ENCODE measurements around the gene ZNF8.
"Not testable (repeated sequence)": the region's sequence is repeated elsewhere in the genome, so short reads cannot be mapped to it uniquely, and the experiment has no call there.

Gene ZNF8

DNA sequence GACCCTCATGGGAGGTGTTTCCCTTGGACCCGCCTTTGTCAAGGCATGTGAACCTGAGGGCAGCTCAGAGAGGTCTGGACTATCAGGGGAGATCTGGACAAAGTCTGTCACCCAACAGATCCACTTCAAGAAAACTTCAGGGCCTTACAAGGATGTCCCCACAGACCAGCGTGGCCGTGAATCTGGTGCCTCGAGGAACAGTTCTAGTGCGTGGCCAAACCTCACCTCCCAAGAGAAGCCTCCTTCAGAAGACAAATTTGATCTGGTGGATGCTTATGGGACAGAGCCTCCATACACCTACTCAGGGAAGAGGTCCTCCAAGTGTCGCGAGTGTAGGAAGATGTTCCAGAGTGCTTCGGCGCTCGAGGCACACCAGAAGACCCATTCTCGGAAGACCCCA is 59.6 kb downstream of the ZNF8 start:
- no peak for DNase-seq

DNA sequence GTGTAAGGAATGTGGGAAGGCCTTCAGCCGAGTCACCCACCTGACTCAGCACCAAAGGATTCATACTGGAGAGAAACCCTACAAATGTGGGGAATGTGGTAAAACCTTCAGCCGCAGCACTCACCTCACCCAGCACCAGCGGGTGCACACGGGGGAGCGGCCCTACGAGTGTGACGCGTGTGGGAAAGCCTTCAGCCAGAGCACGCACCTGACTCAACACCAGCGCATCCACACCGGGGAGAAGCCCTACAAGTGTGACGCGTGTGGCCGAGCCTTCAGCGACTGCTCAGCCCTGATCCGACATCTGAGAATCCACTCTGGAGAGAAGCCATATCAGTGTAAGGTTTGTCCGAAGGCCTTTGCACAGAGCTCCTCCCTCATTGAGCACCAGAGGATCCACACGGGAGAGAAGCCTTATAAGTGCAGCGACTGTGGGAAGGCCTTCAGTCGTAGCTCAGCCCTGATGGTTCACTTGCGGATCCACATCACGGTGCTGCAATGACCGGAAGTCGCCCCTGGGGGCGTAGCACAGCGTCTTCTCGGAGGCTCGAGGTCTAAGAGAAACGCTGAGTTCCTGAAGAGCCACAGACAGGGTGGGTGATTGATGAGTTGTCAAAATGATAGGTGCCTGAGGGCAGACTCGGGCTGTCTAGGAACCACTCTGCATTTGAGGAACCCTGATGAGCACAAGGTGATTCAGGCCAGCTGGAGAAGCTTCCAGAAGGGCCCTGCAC is 60.2 kb downstream of the ZNF8 start:
- no peak for DNase-seq

DNA sequence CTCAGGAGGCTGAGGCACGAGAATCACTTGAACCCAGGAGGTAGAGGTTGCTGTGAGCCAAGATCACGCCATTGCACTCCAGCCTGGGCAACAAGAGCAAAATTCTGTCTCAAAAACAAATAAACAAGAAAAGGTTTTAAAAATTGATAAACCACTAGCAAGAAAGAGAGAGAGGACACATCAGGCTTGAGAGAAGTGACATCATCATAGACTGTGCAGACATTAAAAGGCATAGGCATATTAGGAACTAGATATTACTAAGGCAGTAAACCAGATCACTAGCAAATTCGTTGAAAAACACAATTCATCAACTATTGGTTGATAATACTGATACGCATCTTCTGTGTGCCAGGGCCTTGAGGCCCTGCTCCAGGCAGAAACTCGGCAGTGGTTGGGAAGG is 66.8 kb downstream of the ZNF8 start:
- no peak for DNase-seq

DNA sequence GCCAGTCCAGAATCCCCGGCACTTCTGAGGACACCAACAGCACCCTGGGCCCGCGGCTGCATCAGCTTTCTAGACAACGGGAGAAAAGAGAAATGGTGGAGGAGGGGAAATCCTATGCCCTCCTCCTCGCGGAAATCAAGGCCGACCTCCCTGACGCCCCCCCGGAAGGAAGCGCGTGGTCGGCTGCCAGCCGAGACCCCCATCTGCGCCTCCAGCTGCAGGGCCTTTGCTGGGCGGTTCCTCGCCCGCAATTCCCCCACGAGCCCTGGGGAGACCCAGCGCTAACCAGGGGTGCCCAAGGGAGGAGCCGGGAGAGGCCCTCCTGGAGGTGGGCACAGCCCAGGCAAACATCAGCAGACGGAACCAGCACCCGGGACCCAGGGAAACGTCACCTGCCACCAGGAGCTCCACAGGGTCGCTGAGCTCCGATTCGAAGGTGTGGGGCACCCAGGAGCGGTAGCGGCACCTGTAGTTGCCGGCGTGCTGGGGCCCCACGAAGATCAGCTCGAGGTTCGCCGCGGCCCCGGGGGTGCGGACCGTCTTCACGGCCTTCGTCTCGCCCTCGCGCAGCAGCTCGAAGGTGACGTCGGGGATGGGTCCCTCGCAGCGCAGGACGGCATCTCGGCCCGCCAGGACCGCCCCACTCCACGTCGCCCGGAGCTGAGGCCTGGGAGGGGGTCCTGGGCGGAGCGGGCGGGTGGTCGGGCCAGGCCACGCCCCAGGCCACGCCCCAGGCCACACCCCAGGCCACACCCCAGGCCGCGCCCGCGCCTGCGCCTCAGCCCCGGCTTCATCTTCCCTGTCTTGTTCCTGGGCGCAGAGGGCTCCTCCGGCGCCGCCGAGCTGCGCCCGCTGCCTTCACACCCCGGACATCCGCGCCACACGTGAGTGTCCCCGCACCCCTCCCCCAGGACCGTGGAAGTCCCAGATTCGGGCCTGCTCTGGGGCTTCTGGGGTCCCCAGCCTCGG is 68.5 kb downstream of the ZNF8 start:
- peak; percentile 79 for DNase-seq

DNA sequence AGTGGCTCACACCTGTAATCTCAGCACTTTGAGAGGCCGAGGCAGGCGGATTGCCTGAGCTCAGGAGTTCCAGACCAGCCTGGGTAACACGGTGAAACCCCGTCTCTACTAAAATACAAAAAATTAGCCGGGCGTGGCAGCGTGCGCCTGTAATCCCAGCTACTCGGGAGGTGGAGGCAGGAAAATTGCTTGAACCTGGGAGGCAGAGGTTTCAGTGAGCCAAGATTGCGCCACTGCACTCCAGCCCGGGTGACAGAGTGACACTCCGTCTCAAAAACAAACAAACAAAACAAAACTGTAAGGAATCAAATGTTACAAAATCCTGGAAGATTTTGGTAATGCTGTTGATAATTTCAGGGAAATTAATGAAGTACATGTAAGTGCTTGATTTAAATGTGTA is 69.3 kb downstream of the ZNF8 start:
- DNase-seq, result not testable (repeated sequence)

DNA sequence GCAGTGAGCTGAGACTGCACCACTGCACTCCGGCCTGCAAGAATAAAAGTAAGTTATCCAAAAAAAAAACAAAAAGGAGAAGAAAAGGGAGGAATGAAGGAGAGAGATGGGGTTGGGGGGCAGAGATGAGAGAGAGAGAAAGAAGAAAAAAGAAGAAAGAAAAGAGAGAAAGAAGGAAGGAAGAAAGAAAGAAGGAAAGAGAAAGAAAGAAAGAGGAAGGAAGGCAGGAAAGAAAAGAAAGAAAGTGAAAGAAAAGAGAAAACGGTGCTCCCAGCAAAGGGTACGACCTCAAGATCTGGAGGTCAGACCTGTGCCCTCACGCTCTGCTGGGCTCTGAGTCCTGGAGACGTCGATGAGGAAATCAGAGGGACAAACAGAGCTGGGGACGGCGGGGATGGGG is 70.8 kb downstream of the ZNF8 start:
- DNase-seq, result no peak

DNA sequence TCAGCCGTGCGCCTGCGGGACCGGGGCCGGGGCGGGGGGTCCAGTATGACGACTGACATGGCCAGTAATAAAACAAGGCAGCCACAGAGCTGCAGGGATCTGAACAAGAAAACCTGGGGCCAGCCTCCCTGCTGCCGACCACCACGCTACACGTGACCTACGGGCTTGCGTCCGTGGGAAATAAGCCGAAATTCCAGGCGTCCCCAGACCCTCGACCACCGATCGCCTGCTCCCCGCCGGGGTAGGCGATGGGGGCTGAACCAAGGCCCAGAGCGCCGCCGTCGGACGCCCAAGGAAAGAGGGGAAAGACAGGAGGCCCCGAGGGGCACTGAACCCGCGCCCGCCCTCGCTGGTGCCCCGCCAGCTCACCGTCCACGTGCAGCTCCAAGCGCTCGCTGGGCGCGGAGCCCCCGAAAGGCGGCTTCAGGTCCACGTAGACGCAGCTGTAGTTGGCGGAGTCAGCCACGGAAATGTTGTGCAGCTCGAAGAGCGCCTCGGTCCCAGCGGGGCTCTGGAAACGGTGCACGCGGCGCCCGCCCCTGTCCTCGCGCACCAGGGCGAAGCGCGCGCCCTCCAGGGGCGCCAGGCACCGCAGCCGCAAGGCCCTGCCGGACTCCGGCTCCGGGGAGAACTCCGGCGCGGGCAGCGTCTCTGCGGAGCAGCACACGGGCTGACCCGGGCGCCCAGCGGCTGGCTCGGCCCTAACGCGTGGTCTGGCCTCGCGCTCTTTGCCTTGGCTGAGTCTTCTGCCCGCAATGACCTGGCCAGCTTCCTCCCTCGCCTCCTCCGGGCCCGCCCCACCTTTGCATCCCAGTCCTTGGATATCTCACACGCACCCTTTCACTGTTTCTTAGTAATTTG is 71.5 kb downstream of the ZNF8 start:
- peak; percentile 61 for DNase-seq

DNA sequence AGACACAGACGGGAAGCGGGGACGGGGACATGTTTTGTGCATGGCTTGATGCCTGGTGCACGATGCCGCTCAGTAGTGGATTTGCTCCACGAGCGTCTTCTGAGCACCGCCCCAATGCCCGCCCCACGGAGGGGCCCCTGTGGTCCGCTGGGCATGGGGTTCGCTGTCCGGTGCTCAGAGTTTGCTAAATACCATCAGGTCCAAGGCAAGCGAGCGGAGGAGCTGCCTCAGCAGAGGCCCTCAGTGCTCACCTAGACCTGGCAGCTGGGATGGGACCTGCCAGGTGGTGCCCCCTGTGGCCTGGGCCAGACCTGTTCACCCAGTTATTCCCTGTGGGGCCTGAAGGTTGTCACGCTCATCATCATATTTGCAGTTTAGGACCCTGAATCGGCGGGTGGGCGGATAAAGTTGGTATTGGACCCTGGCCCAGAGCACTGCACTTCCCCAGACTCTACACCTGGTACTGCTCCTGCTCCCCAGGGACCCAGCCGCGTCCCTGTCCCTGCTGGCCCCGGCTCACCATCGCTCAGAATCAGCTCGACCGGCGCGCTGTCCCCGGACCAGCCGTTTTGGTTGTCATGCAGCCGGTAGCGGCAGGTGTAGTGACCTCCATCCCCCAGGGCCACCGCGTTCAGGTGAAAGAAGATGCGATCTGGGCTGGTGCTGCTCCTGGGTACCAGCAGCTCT is 72.3 kb downstream of the ZNF8 start:
- DNase-seq, result no peak

DNA sequence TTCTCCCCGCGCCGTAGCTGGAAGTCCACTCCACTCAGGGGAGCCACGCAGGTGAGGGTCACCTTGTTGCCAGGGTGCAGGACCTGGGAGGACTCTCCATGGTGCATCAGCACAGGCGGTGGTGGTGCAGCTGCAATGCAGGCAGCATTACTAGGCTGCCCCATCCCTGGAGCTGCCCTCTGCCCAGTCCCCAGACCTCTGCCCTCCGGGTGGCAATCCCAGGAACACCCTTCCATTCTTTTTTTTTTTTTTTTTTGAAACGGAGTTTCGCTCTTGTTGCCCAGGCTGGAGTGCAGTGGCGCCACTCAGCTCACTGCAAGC is 72.8 kb downstream of the ZNF8 start:
- no peak for DNase-seq

DNA sequence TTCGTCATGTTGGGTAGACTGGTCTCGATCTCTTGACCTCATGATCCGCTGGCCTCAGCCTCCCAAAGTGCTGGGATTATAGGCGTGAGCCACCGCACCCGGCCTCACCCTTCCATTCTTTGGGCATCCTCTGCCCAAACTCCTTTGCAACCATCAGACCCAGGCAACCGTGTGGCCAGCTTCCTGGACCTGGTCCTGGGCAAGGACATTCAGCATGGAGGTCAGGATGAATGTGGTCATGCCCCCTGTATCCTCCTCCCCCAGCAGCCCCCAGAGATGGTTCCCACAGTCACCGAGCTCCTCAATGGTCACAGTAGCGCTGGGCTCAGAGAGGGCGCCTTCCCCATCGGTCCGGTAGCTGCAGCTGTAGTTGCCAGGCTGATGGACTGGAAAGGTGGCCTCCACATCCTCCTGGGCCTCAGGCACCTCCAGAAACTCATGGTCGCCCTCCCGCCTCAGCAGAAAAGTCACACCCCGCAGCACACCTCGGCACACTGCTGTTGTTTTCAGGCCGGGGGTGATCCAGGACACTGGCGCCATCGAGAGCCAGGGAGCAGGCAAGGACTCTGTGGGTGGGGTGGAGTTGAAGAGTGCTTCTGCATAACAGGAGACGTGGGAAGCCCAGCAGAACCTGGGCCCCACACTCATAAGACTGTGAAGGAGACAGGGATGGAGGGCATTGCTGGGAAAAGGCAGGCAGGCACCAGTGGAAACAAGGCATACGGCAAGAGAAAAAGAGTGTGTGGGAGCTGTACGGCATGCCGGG is 73.4 kb downstream of the ZNF8 start:
- DNase-seq, result no peak
